RPMI7951 (cell line): ENCODE measurements around the gene ALDH7A1. TPM values are rescaled to one million over a fixed set of nuclear protein-coding genes. Genes with fewer than 3 reads are reported as not detected.
"Not testable (repeated sequence)": the region's sequence is repeated elsewhere in the genome, so short reads cannot be mapped to it uniquely, and the experiment has no call there.

Experiments
- DNase-seq: peaks from one replicate; pipeline ENCODE4 v3.0.0-alpha.2; 2012; ENCODE audit warnings: low read depth
- total RNA-seq: library from RNA; depleted of rRNA; stranded (reverse); fragments of >200 nt; shearing (Covaris generic); gene quantifications from 2 replicates; pipeline ENCODE4 v1.2.3, GENCODE V29; 2014

Gene ALDH7A1
- total RNA-seq, 1 experiment from 2014 or later, result 39.9 TPM

- DNase-seq, result no peak
Measured at GRCh38 chr5:126595486-126596083, 566 bp upstream of the ALDH7A1 start.

- DNase-seq, result no peak
Measured at GRCh38 chr5:126591549-126591948, 3.5 kb downstream of the ALDH7A1 start.

GRCh38 chr5:126589536-126590297, 5.3 kb downstream of the ALDH7A1 start:
- DNase-seq, result no peak

- no peak for DNase-seq
Measured at GRCh38 chr5:126587551-126588390, 7.2 kb downstream of the ALDH7A1 start.

GRCh38 chr5:126583761-126584160, 11.3 kb downstream of the ALDH7A1 start:
- DNase-seq, result no peak

GRCh38 chr5:126579716-126580115, 15.3 kb downstream of the ALDH7A1 start:
- no peak for DNase-seq

- DNase-seq, result no peak
Measured at GRCh38 chr5:126577415-126577814, 17.6 kb downstream of the ALDH7A1 start.

GRCh38 chr5:126576974-126577373, 18.0 kb downstream of the ALDH7A1 start:
- DNase-seq, result no peak

GRCh38 chr5:126575644-126576043, 19.4 kb downstream of the ALDH7A1 start:
- peak; percentile 28 for DNase-seq

GRCh38 chr5:126568206-126568755, 26.7 kb downstream of the ALDH7A1 start:
- no peak for DNase-seq

- DNase-seq, result no peak
Measured at GRCh38 chr5:126562823-126563222, 32.2 kb downstream of the ALDH7A1 start.

GRCh38 chr5:126561908-126562307, 33.1 kb downstream of the ALDH7A1 start:
- no peak for DNase-seq

- DNase-seq, result not testable (repeated sequence)
Measured at GRCh38 chr5:126555101-126555500, 39.9 kb downstream of the ALDH7A1 start.

GRCh38 chr5:126552614-126553013, 42.4 kb downstream of the ALDH7A1 start:
- DNase-seq, result no peak

GRCh38 chr5:126544087-126544740, 50.8 kb downstream of the ALDH7A1 start:
- peak; percentile 30 for DNase-seq

GRCh38 chr5:126543660-126544059, 51.4 kb downstream of the ALDH7A1 start:
- no peak for DNase-seq

- no peak for DNase-seq
Measured at GRCh38 chr5:126543009-126543408, 52.0 kb downstream of the ALDH7A1 start.

- DNase-seq, result no peak
Measured at GRCh38 chr5:126542441-126542840, 52.6 kb downstream of the ALDH7A1 start.

GRCh38 chr5:126540631-126541030, 54.4 kb downstream of the ALDH7A1 start:
- no peak for DNase-seq

GRCh38 chr5:126538579-126538978, 56.4 kb downstream of the ALDH7A1 start:
- no peak for DNase-seq

GRCh38 chr5:126536874-126537273, 58.1 kb downstream of the ALDH7A1 start:
- DNase-seq, result no peak
